Measurements from ENCODE around the gene NAA35.
"Not testable (repeated sequence)": the region's sequence is repeated elsewhere in the genome, so short reads cannot be mapped to it uniquely, and the experiment has no call there.

The NAA35 gene

GRCh38 chr9:85944672-85945071, 3.7 kb downstream of the NAA35 start:
- DNase-seq (no peak), ATAC-seq (no peak)

GRCh38 chr9:85949586-85950335, 8.8 kb downstream of the NAA35 start:
- no peak for ATAC-seq
- no peak for DNase-seq

GRCh38 chr9:85959955-85960354, 19.0 kb downstream of the NAA35 start:
- DNase-seq (no peak), ATAC-seq (no peak)

- no peak for ATAC-seq
- no peak for DNase-seq
These were observed 19.7 kb downstream of the NAA35 start for GRCh38 chr9:85960688-85961093.

GRCh38 chr9:85964526-85964925, 23.6 kb downstream of the NAA35 start:
- ATAC-seq = no peak
- DNase-seq = no peak

- DNase-seq (no peak), ATAC-seq (no peak)
These were observed 24.0 kb downstream of the NAA35 start for GRCh38 chr9:85964949-85965348.

GRCh38 chr9:85969727-85970126, 28.8 kb downstream of the NAA35 start:
- ATAC-seq (no peak), DNase-seq (no peak)

GRCh38 chr9:85971731-85972130, 30.8 kb downstream of the NAA35 start:
- no peak for DNase-seq
- no peak for ATAC-seq

- DNase-seq (no peak), ATAC-seq (no peak)
These were observed 32.3 kb downstream of the NAA35 start for GRCh38 chr9:85973238-85973637.

- DNase-seq, ATAC-seq: not testable (repeated sequence)
These were observed 33.2 kb downstream of the NAA35 start for GRCh38 chr9:85974055-85974547.

GRCh38 chr9:85978496-85978895, 37.5 kb downstream of the NAA35 start:
- no peak for ATAC-seq

GRCh38 chr9:85981369-85981768, 40.4 kb downstream of the NAA35 start:
- no peak for ATAC-seq
- no peak for DNase-seq

More at GRCh38 chr9:85978496-85978895, 37.5 kb downstream of the NAA35 start:
- DNase-seq = no peak

GRCh38 chr9:85984457-85984856, 43.5 kb downstream of the NAA35 start:
- no peak for DNase-seq
- no peak for ATAC-seq

GRCh38 chr9:85987236-85987635, 46.3 kb downstream of the NAA35 start:
- no peak for DNase-seq
- ATAC-seq = no peak

- ATAC-seq = no peak
These were observed 53.2 kb downstream of the NAA35 start for GRCh38 chr9:85994191-85994590.

GRCh38 chr9:85995097-85995496, 54.2 kb downstream of the NAA35 start:
- ATAC-seq (no peak), DNase-seq (no peak)

More at GRCh38 chr9:85994191-85994590, 53.2 kb downstream of the NAA35 start:
- no peak for DNase-seq

- ATAC-seq = no peak
- DNase-seq = no peak
These were observed 54.7 kb downstream of the NAA35 start for GRCh38 chr9:85995599-85995998.

- ATAC-seq = no peak
- no peak for DNase-seq
These were observed 64.4 kb downstream of the NAA35 start for GRCh38 chr9:86005253-86005775.

- DNase-seq (no peak), ATAC-seq (no peak)
These were observed 68.2 kb downstream of the NAA35 start for GRCh38 chr9:86009133-86009532.

GRCh38 chr9:86020731-86021130, 79.8 kb downstream of the NAA35 start:
- DNase-seq (no peak), ATAC-seq (no peak)

- no peak for DNase-seq
- ATAC-seq = no peak
These were observed 80.2 kb downstream of the NAA35 start for GRCh38 chr9:86021166-86021565.

GRCh38 chr9:86022687-86023266, 81.8 kb downstream of the NAA35 start:
- ATAC-seq (no peak), DNase-seq (no peak)

- DNase-seq (no peak), ATAC-seq (no peak)
These were observed 86.8 kb downstream of the NAA35 start for GRCh38 chr9:86027767-86028166.

Data from stimulated activated naive CD8-positive, alpha-beta T cell treated with anti-CD3 and anti-CD28 coated beads, Interleukin-15, Interleukin-2, amounts not matched to agents 100 U/mL and 50 U/mL, for 24 hours (primary cell).